NCI-H1092 (cell line): ENCODE measurements around the gene DDX24.
A peak's percentile ranks its signal among the peaks of the same experiment; 100 is the strongest.

Experiments
- DNase-seq: peaks from one replicate; lab custom pipeline; 2025; lab: John Stamatoyannopoulos, UW

The DDX24 gene, protein sequence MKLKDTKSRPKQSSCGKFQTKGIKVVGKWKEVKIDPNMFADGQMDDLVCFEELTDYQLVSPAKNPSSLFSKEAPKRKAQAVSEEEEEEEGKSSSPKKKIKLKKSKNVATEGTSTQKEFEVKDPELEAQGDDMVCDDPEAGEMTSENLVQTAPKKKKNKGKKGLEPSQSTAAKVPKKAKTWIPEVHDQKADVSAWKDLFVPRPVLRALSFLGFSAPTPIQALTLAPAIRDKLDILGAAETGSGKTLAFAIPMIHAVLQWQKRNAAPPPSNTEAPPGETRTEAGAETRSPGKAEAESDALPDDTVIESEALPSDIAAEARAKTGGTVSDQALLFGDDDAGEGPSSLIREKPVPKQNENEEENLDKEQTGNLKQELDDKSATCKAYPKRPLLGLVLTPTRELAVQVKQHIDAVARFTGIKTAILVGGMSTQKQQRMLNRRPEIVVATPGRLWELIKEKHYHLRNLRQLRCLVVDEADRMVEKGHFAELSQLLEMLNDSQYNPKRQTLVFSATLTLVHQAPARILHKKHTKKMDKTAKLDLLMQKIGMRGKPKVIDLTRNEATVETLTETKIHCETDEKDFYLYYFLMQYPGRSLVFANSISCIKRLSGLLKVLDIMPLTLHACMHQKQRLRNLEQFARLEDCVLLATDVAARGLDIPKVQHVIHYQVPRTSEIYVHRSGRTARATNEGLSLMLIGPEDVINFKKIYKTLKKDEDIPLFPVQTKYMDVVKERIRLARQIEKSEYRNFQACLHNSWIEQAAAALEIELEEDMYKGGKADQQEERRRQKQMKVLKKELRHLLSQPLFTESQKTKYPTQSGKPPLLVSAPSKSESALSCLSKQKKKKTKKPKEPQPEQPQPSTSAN

GRCh38 chr14:94080621-94081385, at the start of gene DDX24, which contains the start of gene IFI27L1:
Gene DDX24, minus strand, starts transcription at chr14:94081202. Its CDS starts 1,460 bp downstream, at chr14:94079742.
Gene IFI27L1, plus strand, starts transcription at chr14:94081310. Its CDS starts 15,628 bp downstream, at chr14:94096938.
- peak; percentile 87 for DNase-seq

DNA sequence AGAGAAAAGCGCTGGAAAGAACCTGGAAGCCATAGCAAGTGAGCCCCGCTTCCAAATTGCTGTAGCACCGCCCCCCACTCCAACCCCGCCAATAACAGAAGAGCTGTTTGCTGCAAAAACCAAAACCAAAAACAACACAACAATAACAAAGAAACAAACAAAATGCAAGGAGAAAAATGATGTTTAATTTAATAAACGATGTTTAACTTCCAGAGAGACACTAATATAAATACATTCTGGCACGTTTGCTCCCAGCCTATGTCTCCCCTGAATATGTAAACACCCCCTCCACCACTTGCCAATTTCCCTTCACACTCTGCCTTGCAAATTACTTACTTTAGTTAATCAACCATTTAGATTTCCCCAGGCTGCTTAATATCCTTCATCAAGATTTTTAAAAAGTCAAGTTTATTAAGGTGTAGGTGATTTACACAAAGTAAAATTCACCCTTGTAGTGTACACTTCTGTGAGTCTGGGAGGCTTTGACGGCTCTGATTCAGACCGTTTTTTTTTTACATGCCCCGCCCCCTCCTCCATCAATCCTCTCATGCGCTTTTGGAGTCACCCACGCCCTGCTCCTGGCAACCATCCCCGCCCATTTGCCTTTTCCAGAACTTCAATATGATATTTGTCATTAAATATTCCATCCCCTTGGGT, 48.9 kb upstream of the DDX24 start:
- DNase-seq, result no peak

DNA sequence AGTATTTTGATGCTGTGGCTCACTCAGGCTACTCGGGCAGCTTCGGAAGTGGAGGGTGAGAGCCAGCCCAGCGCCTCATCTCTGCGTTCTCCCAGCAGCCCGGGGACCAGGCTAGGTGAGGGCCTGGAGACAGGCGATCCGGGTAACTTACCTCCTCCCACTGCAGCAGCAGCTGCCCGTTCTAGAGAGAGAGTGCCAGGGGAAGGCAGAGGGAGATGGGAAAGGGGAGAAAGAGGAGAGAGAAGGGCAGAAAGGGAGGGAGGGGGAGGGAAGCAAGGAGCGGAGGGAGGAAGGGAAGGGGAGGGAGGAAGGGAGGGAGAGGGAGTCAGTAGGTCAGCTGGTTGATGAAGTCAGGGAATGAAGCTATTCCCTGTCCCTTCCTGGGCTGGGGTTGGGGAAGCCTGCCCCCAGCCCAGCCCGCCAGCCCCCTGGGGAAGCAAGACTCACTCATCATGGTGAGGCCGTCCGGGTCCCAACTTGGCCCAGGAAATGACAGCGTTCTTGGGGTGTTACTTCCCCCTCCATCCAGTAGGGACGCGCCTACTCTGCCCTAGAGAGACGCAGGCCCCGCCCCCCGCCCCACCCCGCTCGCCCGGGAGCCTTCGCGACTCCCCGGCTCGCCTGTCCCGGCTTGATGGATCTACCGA, 48.2 kb upstream of the DDX24 start, which contains the start of gene IFI27L2:
TSS of gene IFI27L2 (minus strand) at position 494 of the 647 bp plus-strand sequence. CDS start at position 454, 40 bp downstream.
- DNase-seq, result peak; percentile 47

DNA sequence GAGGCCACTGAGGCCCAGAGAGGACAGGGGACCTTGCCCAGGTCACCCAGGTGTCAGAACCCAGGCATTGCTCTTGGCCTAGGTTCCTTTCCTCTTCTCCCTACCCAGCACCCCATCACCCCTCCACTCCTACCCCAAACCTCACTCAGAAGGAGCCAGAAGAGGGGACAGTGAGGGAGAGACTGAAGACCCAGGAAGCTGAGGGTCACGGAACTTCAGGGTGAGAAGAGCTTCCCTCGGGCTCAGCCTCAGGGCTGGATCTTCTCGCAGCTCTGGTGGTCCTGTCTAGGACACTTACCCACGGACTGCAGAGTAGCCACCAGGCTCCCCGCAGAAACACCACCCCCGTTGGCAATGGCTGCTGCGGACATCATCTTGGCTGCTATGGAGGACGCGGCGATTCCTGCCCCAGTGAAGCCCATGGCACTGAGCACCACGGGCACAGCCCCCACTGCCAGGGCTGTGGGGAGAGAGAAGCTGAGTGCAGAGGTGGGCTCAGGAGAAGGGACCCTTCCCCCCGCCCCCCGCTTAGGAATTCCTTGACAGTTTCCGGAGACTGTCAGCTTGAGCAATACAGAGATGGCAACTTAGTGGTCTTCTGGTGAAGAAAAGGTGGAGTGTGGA, 47.3 kb upstream of the DDX24 start:
- DNase-seq, result no peak

- DNase-seq, result no peak
Observed at GRCh38 chr14:94127330-94127729, 46.3 kb upstream of the DDX24 start.

DNA sequence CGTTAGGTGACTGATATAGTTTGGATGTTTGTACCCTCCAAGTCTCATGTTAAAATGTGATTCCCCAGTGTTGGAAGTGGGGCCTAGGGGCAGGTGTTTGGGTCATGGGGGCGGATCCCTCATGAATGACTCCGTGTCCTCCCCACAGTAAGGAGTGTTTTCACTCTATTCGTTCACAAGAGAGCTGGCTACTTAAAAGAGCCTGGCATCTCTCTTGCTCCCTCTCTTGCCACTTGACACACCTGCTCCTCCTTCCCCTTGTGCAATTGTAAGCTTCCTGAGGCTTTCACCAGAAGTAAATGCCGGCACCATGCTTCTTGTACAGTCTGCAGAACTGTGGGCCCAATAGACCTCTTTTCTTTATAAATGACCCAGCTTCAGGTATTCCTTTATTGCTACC, 45.8 kb upstream of the DDX24 start:
- DNase-seq, result no peak

GRCh38 chr14:94126419-94126677, 45.3 kb upstream of the DDX24 start:
- DNase-seq, result no peak

DNA sequence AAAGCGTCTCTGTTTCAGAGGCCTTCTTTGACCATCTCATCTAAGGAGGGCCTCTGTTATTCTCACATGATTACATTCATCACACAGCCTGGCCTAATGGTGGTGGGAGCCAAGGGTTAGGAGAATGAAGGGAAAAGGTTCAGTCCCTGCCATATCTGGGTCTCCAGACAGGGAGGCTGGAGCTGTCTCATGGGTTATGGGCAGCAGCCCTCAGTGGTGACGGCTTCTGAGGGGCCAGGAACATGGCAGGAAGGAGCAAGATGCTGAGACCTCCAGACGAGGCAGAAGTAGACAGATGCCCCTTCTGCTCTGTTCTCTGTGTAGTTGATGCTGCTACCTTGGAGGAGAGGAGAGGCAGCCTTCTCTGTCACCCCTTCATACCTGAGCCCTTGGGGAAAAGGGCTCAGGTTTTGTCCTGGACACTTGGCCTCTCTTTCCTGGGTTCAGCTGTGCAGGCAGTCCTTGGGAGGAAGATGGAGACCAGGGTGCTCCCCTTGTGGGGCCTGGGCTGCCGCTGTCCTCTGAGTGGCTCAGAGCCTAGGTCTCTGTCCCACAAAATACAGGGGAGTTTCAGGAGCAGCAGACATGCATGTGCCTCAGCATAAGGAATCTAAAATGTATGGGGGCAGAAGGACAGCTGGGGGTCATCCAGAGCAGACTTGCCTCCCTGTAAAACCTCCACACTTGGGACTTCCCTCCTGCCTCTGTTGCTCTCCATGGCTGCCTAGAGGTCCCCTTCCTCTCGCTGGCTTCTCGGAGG, 44.8 kb upstream of the DDX24 start:
- DNase-seq, result no peak

DNA sequence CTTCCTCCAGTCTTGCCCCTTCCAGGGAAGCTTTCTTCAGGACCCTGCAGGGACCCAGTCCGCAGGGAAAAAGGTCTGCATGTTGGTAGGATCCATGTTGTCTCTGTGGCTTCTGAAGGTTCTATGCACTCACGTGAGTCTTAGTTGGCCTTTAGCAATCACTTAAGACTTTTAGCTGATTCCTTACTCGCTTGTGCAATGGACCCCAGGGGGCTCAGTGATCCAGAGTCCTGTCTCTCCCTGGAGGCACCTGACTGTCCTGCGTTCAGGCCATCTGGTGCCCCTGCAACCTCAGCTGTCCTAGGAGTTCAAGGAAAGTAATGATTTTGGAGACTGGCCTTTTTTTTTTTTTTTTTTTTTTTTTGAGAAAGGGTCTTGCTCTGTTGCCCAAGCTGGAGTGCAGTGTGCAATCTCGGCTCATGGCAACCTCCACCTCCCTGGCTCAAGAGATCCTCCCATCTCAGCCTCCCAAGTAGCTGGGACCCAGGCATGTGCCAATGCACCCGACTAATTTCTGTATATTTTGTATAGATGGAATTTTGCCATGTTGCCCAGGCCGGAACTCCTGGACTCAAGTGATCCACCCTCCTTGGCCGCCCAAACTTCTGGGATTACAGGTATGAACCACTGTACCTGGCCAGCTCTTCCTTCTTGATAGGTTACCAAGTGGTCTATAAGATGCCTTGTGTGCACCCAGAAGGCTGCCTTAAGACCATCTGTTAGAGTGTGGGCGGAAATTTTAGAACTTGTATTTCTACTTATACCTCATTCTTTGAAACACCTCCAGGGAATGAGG, 43.8 kb upstream of the DDX24 start:
- no peak for DNase-seq

DNA sequence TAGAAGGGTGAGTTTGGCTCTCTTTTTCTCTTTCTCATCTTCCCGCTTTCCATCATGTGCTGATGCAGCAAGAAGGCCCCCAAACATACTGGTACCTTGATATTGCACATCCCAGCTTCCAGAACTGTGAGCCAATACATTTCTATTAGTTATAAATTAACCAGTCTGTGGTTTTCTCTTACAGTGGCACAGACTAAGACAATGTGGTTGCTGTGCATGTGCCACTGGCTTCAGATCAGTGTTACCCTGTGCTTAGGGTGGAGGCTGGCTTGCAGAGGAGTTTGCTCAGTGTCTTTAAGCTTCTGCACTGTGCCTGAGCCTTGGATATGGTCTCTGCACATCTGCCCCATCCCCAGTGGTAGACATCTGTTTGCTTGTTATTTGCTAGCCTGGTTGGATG, 42.9 kb upstream of the DDX24 start:
- DNase-seq, result no peak

- no peak for DNase-seq
Observed at GRCh38 chr14:94123296-94123695, 42.3 kb upstream of the DDX24 start.

GRCh38 chr14:94122438-94122837, 41.4 kb upstream of the DDX24 start:
- no peak for DNase-seq

- DNase-seq, result no peak
Observed at GRCh38 chr14:94121485-94121884, 40.5 kb upstream of the DDX24 start.

DNA sequence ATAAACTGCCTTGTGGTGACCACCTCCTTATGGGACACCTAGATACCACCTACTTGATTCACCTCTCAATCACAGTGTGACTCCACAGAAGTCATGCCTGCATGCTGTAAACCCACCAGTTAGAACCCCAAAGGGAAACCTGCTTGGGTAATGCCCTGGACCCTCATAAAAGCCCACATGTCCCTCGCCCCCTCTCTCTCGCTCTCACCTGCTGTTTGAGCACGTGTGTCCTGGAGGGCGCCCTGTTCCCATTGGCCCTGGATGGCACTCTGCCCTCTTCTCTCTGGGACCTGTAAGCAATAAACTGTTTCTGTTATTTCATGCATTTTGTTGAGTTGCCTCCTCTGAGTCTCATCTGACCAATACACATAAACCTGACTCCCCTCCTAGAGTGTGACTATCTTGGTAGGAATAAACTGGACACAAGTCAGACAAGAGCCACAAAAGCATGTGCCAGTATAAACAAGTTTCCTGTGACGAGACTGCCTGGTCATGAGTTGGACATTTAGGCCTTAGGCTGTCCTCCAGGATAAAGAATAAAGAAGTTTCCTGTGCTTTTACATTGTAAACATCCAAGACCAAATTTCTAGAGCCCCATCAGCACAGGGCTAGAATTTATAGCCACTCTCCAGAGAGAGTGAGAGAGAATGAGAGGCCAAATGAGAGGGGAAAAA, 39.8 kb upstream of the DDX24 start:
- no peak for DNase-seq

DNA sequence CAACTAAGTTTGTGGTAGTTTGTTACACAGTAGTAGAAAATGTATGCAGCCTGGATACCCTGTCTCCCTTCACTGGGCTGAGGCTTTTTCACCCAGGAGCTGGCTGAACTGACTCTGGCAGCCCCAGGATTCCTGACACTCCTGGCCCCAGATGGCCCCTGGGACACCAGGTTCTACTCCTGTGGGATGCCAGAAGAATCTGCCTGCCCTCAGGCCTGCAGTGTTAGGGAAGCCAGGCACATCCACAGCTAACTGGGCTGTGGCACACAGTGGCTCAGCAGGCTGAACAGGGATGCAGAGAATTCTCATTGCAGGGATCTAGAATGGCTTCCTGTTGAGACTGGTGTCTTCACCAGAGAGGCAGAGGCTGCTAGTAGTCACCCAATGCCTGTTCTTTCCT, 38.1 kb upstream of the DDX24 start:
- no peak for DNase-seq

- DNase-seq, result no peak
Observed at GRCh38 chr14:94117856-94118255, 36.9 kb upstream of the DDX24 start.

DNA sequence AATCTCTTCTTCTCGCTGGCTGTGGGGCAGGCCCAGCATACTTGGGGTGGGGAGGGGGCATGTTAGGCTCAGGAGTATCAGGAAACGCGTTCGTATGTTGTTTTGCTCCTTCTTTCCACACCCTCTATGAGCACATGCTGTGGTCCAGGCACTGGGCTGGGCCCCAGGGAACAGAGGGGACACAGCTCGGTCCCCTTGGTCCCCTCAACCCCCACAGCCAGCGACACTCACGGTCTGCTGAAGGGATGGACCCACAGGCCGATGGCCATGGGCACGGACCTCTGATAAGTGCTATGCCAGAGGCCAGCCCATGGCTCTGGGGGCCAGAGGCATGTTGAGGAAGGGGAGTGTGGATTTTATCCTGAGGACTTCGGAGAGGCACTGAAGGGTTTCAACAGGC, 35.7 kb upstream of the DDX24 start:
- DNase-seq, result no peak

DNA sequence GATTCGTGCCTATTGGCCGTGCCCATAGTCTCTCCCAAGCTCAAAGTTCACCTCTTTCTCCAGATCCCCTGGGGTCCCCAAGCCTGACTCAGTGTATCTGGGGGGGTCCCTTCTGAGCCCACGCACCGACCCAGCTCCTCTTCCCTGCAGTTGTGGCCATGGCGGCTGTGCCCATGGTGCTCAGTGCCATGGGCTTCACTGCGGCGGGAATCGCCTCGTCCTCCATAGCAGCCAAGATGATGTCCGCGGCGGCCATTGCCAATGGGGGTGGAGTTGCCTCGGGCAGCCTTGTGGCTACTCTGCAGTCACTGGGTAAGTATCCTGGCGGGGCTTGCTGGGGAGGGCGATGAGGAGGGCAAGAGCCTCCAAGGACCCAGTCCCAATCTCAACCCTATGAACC, 34.6 kb upstream of the DDX24 start:
- no peak for DNase-seq
